HepG2 (cell line): ENCODE results near the gene PLXNC1. TPM values are rescaled to one million over a fixed set of nuclear protein-coding genes. Genes with fewer than 3 reads are reported as not detected.
A peak's percentile ranks its signal among the peaks of the same experiment; 100 is the strongest.

Experiments used
- AKNA ChIP-seq: sonication (generic); formaldehyde crosslinking; IDR thresholded peaks from 2 replicates; pipeline ENCODE4 v1.4.0; 2020; ENCODE audit warnings: missing genetic modification reagents, borderline replicate concordance
- DDIT3 ChIP-seq: sonication (generic); formaldehyde crosslinking; IDR thresholded peaks from 2 replicates; pipeline ENCODE4 v1.4.0; 2020; ENCODE audit warnings: mild to moderate bottlenecking, missing genetic modification reagents
- EEA1 ChIP-seq: sonication (generic); formaldehyde crosslinking; IDR thresholded peaks from 2 replicates; pipeline ENCODE4 v1.5.1; 2020; ENCODE audit warnings: mild to moderate bottlenecking, missing genetic modification reagents, borderline replicate concordance
- GATAD2A ChIP-seq: IDR thresholded peaks from 2 replicates; pipeline ENCODE4 v1.6.1; 2016
- HNRNPK ChIP-seq: fragments of 200-400 bp; formaldehyde crosslinking; IDR thresholded peaks from 2 replicates; pipeline ENCODE4 v1.6.1; 2018; ENCODE audit warnings: low read length, low read depth, moderate library complexity, mild to moderate bottlenecking; ENCODE audit not compliant: poor library complexity, severe bottlenecking
- KDM5B ChIP-seq: sonication (generic); formaldehyde crosslinking; IDR thresholded peaks from 2 replicates; pipeline ENCODE4 v1.4.0; 2020; ENCODE audit warnings: missing genetic modification reagents, mild to moderate bottlenecking, borderline replicate concordance
- MTERF4 ChIP-seq: sonication (generic); formaldehyde crosslinking; IDR thresholded peaks from 2 replicates; pipeline ENCODE4 v1.8.0; 2023; ENCODE audit warnings: mild to moderate bottlenecking, missing genetic modification reagents
- ZNF496 ChIP-seq: sonication (generic); formaldehyde crosslinking; IDR thresholded peaks from 2 replicates; pipeline ENCODE4 v1.8.1; 2023; ENCODE audit warnings: mild to moderate bottlenecking, moderate library complexity, missing genetic modification reagents; ENCODE audit not compliant: insufficient replicate concordance
- ZNF510 ChIP-seq: sonication (generic); formaldehyde crosslinking; IDR thresholded peaks from 2 replicates; pipeline ENCODE4 v1.4.0; 2020; ENCODE audit warnings: low read depth, mild to moderate bottlenecking, missing genetic modification reagents
- ZSCAN25 ChIP-seq: sonication (generic); formaldehyde crosslinking; IDR thresholded peaks from 2 replicates; pipeline ENCODE4 v1.8.0; 2022; ENCODE audit warnings: mild to moderate bottlenecking, missing genetic modification reagents
- ZZZ3 ChIP-seq: sonication (generic); formaldehyde crosslinking; IDR thresholded peaks from 2 replicates; pipeline ENCODE4 v1.4.0; 2020; ENCODE audit warnings: missing genetic modification reagents, mild to moderate bottlenecking, borderline replicate concordance
- polyA plus RNA-seq, 8 experiments: library from polyadenylated mRNA; depleted of rRNA in 3 of 8; stranded (reverse) in 7 of 8; unstranded in 1 of 8; fragments of >200 nt; fragmentation: Illumina TruSeq in 4 of 8; extraction: Trizol in 4 of 8; gene quantifications; 2 replicates each; pipeline versions ENCODE4 v1.2.1 to v1.2.3, GENCODE V29; 2011 to 2016; ENCODE audit warnings: low read depth in 4 of 8, missing spikeins in 1 of 8, mixed read lengths in 1 of 8; ENCODE audit not compliant: insufficient read depth in 1 of 8
- total RNA-seq, 5 experiments: library from RNA; depleted of rRNA; stranded (reverse); fragments of >200 nt; fragmentation: Illumina TruSeq; extraction: Trizol; gene quantifications; 2 replicates each; pipeline ENCODE4 v1.2.3, GENCODE V29; 2016; ENCODE audit warnings: low read depth in 1 of 5
- TF ChIP-seq, protein P1 (sequence below): sonication (generic); formaldehyde crosslinking; IDR thresholded peaks from 2 replicates; pipeline ENCODE4 v1.4.0; 2020; ENCODE audit warnings: missing genetic modification reagents
- TF ChIP-seq, protein P2 (sequence below): sonication (generic); formaldehyde crosslinking; IDR thresholded peaks from 2 replicates; pipeline ENCODE4 v1.5.0; 2020; ENCODE audit warnings: mild to moderate bottlenecking, missing genetic modification reagents, borderline replicate concordance

PLXNC1 gene
- total and polyA plus RNA-seq, 2 of the 13 experiments (the other 11 are each of a cell fraction or from before 2014, with no cell fraction given), result 6.6 to 11.2 TPM

DNA sequence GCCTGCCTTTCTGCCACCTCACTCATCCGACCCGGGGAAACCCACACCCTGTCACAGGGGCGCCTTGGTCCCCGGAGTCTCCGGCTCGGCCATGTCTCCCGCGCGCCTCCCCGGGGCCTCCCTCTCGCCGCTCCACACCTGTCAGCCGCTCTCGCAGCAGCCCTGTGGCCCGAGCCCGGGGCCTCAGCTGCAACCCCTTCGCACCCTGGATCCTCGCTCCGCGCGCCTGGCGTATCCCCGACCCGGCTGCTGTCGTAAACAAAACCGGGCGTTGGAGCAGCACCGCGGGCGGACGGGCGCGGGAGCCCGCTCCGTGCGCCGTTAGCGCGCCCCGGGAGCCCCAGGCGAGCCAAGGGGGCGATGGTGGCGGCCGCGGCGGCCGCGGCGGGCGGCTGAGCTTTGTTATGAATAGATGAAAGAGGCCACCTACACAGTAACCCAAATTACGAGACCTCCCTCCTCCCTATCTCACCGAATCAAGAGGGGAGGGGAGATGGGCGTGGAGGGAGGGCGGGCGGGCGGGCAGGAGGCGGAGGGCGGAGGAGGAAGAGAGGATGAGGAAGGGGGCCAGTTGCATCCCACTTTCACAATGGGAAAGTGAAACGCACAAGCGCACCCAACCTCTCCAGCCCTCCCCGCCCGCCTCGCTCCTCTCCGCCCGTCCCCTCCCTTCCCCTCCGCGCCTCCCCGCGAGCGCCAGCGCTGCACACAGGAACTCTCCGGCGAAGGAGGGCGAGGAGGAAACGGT is at the start of gene PLXNC1 (continued):
- TF ChIP-seq, protein P1, sequence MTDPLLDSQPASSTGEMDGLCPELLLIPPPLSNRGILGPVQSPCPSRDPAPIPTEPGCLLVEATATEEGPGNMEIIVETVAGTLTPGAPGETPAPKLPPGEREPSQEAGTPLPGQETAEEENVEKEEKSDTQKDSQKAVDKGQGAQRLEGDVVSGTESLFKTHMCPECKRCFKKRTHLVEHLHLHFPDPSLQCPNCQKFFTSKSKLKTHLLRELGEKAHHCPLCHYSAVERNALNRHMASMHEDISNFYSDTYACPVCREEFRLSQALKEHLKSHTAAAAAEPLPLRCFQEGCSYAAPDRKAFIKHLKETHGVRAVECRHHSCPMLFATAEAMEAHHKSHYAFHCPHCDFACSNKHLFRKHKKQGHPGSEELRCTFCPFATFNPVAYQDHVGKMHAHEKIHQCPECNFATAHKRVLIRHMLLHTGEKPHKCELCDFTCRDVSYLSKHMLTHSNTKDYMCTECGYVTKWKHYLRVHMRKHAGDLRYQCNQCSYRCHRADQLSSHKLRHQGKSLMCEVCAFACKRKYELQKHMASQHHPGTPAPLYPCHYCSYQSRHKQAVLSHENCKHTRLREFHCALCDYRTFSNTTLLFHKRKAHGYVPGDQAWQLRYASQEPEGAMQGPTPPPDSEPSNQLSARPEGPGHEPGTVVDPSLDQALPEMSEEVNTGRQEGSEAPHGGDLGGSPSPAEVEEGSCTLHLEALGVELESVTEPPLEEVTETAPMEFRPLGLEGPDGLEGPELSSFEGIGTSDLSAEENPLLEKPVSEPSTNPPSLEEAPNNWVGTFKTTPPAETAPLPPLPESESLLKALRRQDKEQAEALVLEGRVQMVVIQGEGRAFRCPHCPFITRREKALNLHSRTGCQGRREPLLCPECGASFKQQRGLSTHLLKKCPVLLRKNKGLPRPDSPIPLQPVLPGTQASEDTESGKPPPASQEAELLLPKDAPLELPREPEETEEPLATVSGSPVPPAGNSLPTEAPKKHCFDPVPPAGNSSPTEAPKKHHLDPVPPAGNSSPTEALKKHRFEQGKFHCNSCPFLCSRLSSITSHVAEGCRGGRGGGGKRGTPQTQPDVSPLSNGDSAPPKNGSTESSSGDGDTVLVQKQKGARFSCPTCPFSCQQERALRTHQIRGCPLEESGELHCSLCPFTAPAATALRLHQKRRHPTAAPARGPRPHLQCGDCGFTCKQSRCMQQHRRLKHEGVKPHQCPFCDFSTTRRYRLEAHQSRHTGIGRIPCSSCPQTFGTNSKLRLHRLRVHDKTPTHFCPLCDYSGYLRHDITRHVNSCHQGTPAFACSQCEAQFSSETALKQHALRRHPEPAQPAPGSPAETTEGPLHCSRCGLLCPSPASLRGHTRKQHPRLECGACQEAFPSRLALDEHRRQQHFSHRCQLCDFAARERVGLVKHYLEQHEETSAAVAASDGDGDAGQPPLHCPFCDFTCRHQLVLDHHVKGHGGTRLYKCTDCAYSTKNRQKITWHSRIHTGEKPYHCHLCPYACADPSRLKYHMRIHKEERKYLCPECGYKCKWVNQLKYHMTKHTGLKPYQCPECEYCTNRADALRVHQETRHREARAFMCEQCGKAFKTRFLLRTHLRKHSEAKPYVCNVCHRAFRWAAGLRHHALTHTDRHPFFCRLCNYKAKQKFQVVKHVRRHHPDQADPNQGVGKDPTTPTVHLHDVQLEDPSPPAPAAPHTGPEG (CRISPR knock-in tag), result peak; percentile 52; the same call in 1 of the 2 replicates
- TF ChIP-seq AKNA (CRISPR knock-in tag) (no peak), ZNF496 (CRISPR knock-in tag) (no peak), HNRNPK (peak; percentile 3), DDIT3 (CRISPR knock-in tag) (no peak), GATAD2A (CRISPR knock-in tag) (no peak), EEA1 (CRISPR knock-in tag) (no peak), ZZZ3 (CRISPR knock-in tag) (no peak), ZSCAN25 (peak; percentile 8; the same call in 1 of the 2 replicates), KDM5B (CRISPR knock-in tag) (peak; percentile 55; the same call in 1 of the 2 replicates), ZNF510 (CRISPR knock-in tag) (no peak), MTERF4 (CRISPR knock-in tag) (0 out of 2 replicates have a peak, but pooled peaks have one; percentile 13)
- TF ChIP-seq, protein P2, sequence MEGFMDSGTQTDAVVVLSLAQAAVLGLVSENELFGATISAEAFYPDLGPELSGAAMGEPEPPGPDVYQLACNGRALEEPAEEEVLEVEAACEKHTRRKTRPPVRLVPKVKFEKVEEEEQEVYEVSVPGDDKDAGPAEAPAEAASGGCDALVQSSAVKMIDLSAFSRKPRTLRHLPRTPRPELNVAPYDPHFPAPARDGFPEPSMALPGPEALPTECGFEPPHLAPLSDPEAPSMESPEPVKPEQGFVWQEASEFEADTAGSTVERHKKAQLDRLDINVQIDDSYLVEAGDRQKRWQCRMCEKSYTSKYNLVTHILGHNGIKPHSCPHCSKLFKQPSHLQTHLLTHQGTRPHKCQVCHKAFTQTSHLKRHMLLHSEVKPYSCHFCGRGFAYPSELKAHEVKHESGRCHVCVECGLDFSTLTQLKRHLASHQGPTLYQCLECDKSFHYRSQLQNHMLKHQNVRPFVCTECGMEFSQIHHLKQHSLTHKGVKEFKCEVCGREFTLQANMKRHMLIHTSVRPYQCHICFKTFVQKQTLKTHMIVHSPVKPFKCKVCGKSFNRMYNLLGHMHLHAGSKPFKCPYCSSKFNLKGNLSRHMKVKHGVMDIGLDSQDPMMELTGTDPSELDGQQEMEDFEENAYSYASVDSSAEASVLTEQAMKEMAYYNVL (CRISPR knock-in tag), result peak; percentile 26; the same call in 1 of the 2 replicates
